GM12878 (cell line): ENCODE results near the gene RIC1. TPM values are rescaled to one million over a fixed set of nuclear protein-coding genes. Genes with fewer than 3 reads are reported as not detected.
A peak's percentile ranks its signal among the peaks of the same experiment; 100 is the strongest.

ENCODE experiments used
- ATF3 ChIP-seq: IDR thresholded peaks from 2 replicates; pipeline ENCODE4 v1.6.1; 2011; ENCODE audit warnings: low read depth, mild to moderate bottlenecking, low read length, moderate library complexity, borderline replicate concordance; ENCODE audit errors: extremely low read depth
- CBFB ChIP-seq: IDR thresholded peaks from 2 replicates; pipeline ENCODE4 v1.6.1; 2016; ENCODE audit warnings: antibody characterized with exemption, low read depth
- CEBPZ ChIP-seq: fragments of 150-350 bp; IDR thresholded peaks from 2 replicates; pipeline ENCODE4 v1.6.1; 2016; ENCODE audit warnings: low read depth, low read length
- DPF2 ChIP-seq: fragments of 450-650 bp; IDR thresholded peaks from 2 replicates; pipeline ENCODE4 v1.6.1; 2017; ENCODE audit warnings: mild to moderate bottlenecking
- FOXM1 ChIP-seq: IDR thresholded peaks from 2 replicates; pipeline ENCODE4 v1.6.1; 2012; ENCODE audit warnings: low read depth, mild to moderate bottlenecking, inconsistent platforms, low read length, moderate library complexity
- GATAD2B ChIP-seq: fragments of 450-650 bp; conservative IDR thresholded peaks from 2 replicates; pipeline ENCODE4 v1.6.1; 2017; ENCODE audit warnings: low read depth, mild to moderate bottlenecking, moderate library complexity
- HDGF ChIP-seq: fragments of 450-650 bp; IDR thresholded peaks from 2 replicates; pipeline ENCODE4 v1.6.1; 2016; ENCODE audit warnings: antibody characterized with exemption
- IKZF2 ChIP-seq, 2 experiments: fragments of 450-650 bp; IDR thresholded peaks; 2 replicates each; pipeline ENCODE4 v1.6.1; 2017; ENCODE audit warnings: mild to moderate bottlenecking in 2 of 2, moderate library complexity in 2 of 2
- NR2C2 ChIP-seq: IDR thresholded peaks from 2 replicates; pipeline ENCODE4 v1.6.1; 2011; ENCODE audit warnings: borderline replicate concordance, low read depth; ENCODE audit not compliant: control insufficient read depth, insufficient read length
- NRF1 ChIP-seq: conservative IDR thresholded peaks from 2 replicates; pipeline ENCODE4 v1.6.1; 2011; ENCODE audit warnings: mild to moderate bottlenecking, low read depth, low read length, improper control_type of control experiment
- POLR2AphosphoS5 ChIP-seq: IDR thresholded peaks from 2 replicates; pipeline ENCODE4 v1.6.1; 2011; ENCODE audit warnings: mild to moderate bottlenecking, low read length, inconsistent platforms
- RAD51 ChIP-seq: fragments of 450-650 bp; IDR thresholded peaks from 2 replicates; pipeline ENCODE4 v1.6.1; 2016; ENCODE audit warnings: moderate library complexity, mild to moderate bottlenecking, inconsistent platforms
- RB1 ChIP-seq: fragments of 450-650 bp; formaldehyde crosslinking; IDR thresholded peaks from 2 replicates; pipeline ENCODE4 v1.6.1; 2017; ENCODE audit warnings: mild to moderate bottlenecking, borderline replicate concordance
- SREBF1 ChIP-seq: IDR thresholded peaks from 2 replicates; pipeline ENCODE4 v1.6.1; 2012; ENCODE audit warnings: mild to moderate bottlenecking, low read length
- STAT3 ChIP-seq: IDR thresholded peaks from 2 replicates; pipeline ENCODE4 v1.6.1; 2011; ENCODE audit warnings: low read depth, low read length, improper control_type of control experiment
- SUPT20H ChIP-seq: IDR thresholded peaks from 2 replicates; pipeline ENCODE4 v1.6.1; 2011; ENCODE audit warnings: low read depth, mild to moderate bottlenecking, low read length, moderate library complexity, borderline replicate concordance; ENCODE audit not compliant: control insufficient read depth
- SUZ12 ChIP-seq: fragments of 200-600 bp; sonication (generic); IDR thresholded peaks from one replicate; pipeline ENCODE4 v1.6.1; 2018; ENCODE audit warnings: antibody characterized with exemption, mild to moderate bottlenecking; ENCODE audit not compliant: unreplicated experiment
- USF2 ChIP-seq: IDR thresholded peaks from 2 replicates; pipeline ENCODE4 v1.6.1; 2011; ENCODE audit warnings: low read depth, low read length, improper control_type of control experiment, borderline replicate concordance
- ZBED1 ChIP-seq: IDR thresholded peaks from 2 replicates; pipeline ENCODE4 v1.6.1; 2016; ENCODE audit warnings: borderline replicate concordance
- ZNF24 ChIP-seq: fragments of 450-650 bp; IDR thresholded peaks from 2 replicates; pipeline ENCODE4 v1.6.1; 2017; ENCODE audit warnings: antibody characterized with exemption, mild to moderate bottlenecking
- ZSCAN29 ChIP-seq: fragments of 450-650 bp; IDR thresholded peaks from 2 replicates; pipeline ENCODE4 v1.6.1; 2017; ENCODE audit warnings: mild to moderate bottlenecking, moderate library complexity
- polyA plus RNA-seq, 11 experiments: library from polyadenylated mRNA; depleted of rRNA in 4 of 11; unstranded in 6 of 11; stranded (reverse) in 5 of 11; fragments of >200 nt; fragmentation: Nextera tagmentation in 4 of 11; fragmentation: Illumina TruSeq in 1 of 11; extraction: Ambion mirVana in 4 of 11; extraction: Trizol in 1 of 11; gene quantifications; 1 replicate in 1 of 11; 2 replicates in 10 of 11; pipeline versions ENCODE4 v1.2.1 to v1.2.3, GENCODE V29; 2011 to 2016; ENCODE audit warnings: inconsistent platforms in 2 of 11, missing spikeins in 2 of 11, low read depth in 1 of 11
- total RNA-seq, 4 experiments: library from RNA; depleted of rRNA in 3 of 4; stranded (reverse); fragments of >200 nt in 3 of 4; fragmentation: Illumina TruSeq in 1 of 4; extraction: Trizol in 1 of 4; gene quantifications; 2 replicates each; pipeline versions ENCODE4 v1.2.1 to v1.2.3, GENCODE V29; 2013 to 2021
- TF ChIP-seq, protein P1 (sequence below): fragments of 450-650 bp; IDR thresholded peaks from 2 replicates; pipeline ENCODE4 v1.6.1; 2017; ENCODE audit warnings: mild to moderate bottlenecking, moderate library complexity

RIC1 gene
- total and polyA plus RNA-seq, 10 of the 15 experiments (the other 5 are each of a cell fraction or from before 2014, with no cell fraction given): 6.2 to 59.8 (median 33.3) TPM

GRCh38 chr9:5626727-5627634 lies 1.9 kb upstream of the RIC1 start (continued):
- TF ChIP-seq CEBPZ (no peak), IKZF2 (IDR thresholded peaks at IDR 0.05) (peak; percentile 59 to 70; a peak in 3 of 4 replicates), NR2C2 (no peak), RB1 (no peak), ZNF24 (peak; percentile 98), ZBED1 (no peak), NRF1 (no peak), STAT3 (0 out of 2 replicates have a peak, but pooled peaks have one; percentile 47), SUPT20H (no peak), RAD51 (no peak), CBFB (no peak), USF2 (no peak), ZSCAN29 (no peak), FOXM1 (peak; percentile 92), POLR2AphosphoS5 (peak; percentile 94), ATF3 (no peak), GATAD2B (peak; percentile 44; the same call in 1 of the 2 replicates), SUZ12 (no peak), DPF2 (peak; percentile 93), SREBF1 (no peak), HDGF (0 out of 2 replicates have a peak, but pooled peaks have one; percentile 32)
- TF ChIP-seq, protein P1, sequence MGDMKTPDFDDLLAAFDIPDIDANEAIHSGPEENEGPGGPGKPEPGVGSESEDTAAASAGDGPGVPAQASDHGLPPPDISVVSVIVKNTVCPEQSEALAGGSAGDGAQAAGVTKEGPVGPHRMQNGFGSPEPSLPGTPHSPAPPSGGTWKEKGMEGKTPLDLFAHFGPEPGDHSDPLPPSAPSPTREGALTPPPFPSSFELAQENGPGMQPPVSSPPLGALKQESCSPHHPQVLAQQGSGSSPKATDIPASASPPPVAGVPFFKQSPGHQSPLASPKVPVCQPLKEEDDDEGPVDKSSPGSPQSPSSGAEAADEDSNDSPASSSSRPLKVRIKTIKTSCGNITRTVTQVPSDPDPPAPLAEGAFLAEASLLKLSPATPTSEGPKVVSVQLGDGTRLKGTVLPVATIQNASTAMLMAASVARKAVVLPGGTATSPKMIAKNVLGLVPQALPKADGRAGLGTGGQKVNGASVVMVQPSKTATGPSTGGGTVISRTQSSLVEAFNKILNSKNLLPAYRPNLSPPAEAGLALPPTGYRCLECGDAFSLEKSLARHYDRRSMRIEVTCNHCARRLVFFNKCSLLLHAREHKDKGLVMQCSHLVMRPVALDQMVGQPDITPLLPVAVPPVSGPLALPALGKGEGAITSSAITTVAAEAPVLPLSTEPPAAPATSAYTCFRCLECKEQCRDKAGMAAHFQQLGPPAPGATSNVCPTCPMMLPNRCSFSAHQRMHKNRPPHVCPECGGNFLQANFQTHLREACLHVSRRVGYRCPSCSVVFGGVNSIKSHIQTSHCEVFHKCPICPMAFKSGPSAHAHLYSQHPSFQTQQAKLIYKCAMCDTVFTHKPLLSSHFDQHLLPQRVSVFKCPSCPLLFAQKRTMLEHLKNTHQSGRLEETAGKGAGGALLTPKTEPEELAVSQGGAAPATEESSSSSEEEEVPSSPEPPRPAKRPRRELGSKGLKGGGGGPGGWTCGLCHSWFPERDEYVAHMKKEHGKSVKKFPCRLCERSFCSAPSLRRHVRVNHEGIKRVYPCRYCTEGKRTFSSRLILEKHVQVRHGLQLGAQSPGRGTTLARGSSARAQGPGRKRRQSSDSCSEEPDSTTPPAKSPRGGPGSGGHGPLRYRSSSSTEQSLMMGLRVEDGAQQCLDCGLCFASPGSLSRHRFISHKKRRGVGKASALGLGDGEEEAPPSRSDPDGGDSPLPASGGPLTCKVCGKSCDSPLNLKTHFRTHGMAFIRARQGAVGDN: peak; percentile 76
